GM12878 (cell line): Measurements from ENCODE around the gene SLC25A17. TPM values are rescaled to one million over a fixed set of nuclear protein-coding genes. Genes with fewer than 3 reads are reported as not detected.
"Not testable (repeated sequence)": the region's sequence is repeated elsewhere in the genome, so short reads cannot be mapped to it uniquely, and the experiment has no call there.

Experiments
- ATAC-seq: fragments of 200-7000 bp; cut with Tn5 transposase; 3 replicates; pipeline ENCODE4 v1.9.1; 2020; ENCODE audit warnings: mild to moderate bottlenecking, moderate library complexity
- BruUV-seq: library from RNA; stranded (reverse); fragments of 400-500 nt; replicated peaks from 2 replicates; lab custom pipeline; 2021; lab: Mats Ljungman, UMichigan
- CTCF ChIA-PET: fragments of 300-600 bp; sonication (Branson Sonifier 250); formaldehyde crosslinking; extraction: SDS; loops from one replicate; lab custom pipeline; 2021; ENCODE audit warnings: inconsistent platforms; lab: Yijun Ruan, JAX
- POLR2A ChIA-PET: fragments of 350-600 bp; formaldehyde crosslinking; extraction: SDS; loops from one replicate; lab custom pipeline; 2021; ENCODE audit warnings: inconsistent platforms; lab: Charles Lee
- RAD21 ChIA-PET: fragments of 300-600 bp; sonication (Branson Sonifier 250); formaldehyde crosslinking; loops from one replicate; lab custom pipeline; 2023; ENCODE audit warnings: antibody characterized with exemption; ENCODE audit not compliant: unreplicated experiment; lab: Charles Lee
- SMC1A ChIA-PET: fragments of 300-600 bp; sonication (Branson Sonifier 250); formaldehyde crosslinking; loops from one replicate; lab custom pipeline; 2023; ENCODE audit not compliant: unreplicated experiment, uncharacterized antibody; lab: Charles Lee
- DNase-seq: peaks from one replicate; pipeline ENCODE4 v3.0.0-alpha.2; 2011; ENCODE audit warnings: low read depth, low spot score
- FAIRE-seq: peaks from 3 replicates; lab custom pipeline; 2011; peaks lifted over from hg19 to GRCh38; lab: Jason Lieb, UNC
- H2AFZ ChIP-seq: 2 replicates; pipeline ENCODE4 v1.6.0; 2011; ENCODE audit warnings: low read depth, low read length, control low read depth; ENCODE audit not compliant: control insufficient read depth
- H3K27ac ChIP-seq: 2 replicates; pipeline ENCODE4 v1.5.1; 2011; ENCODE audit warnings: control low read depth; ENCODE audit not compliant: control insufficient read depth, insufficient read depth
- H3K27me3 ChIP-seq, 2 experiments: replicated peaks in 1 of 2; 2 replicates each; pipeline versions ENCODE4 v1.6.0 to v1.6.1; 2011; ENCODE audit warnings: low read length in 1 of 2; ENCODE audit not compliant: control insufficient read depth in 2 of 2, insufficient read depth in 2 of 2
- H3K36me3 ChIP-seq, 2 experiments: 2 replicates each; pipeline ENCODE4 v1.5.1; 2011; ENCODE audit warnings: low read length in 1 of 2; ENCODE audit not compliant: control insufficient read depth in 2 of 2, insufficient read depth in 2 of 2
- H3K4me1 ChIP-seq: 2 replicates; pipeline ENCODE4 v1.6.1; 2011; ENCODE audit warnings: mild to moderate bottlenecking, low read length, moderate library complexity, mixed read lengths; ENCODE audit not compliant: control insufficient read depth, insufficient read depth
- H3K4me2 ChIP-seq: 2 replicates; pipeline ENCODE4 v1.6.0; 2011; ENCODE audit warnings: control low read depth; ENCODE audit not compliant: control insufficient read depth, insufficient read depth
- H3K4me3 ChIP-seq: fragments of 200-600 bp; sonication (generic); 2 replicates; pipeline ENCODE4 v1.5.1; 2016
- H3K79me2 ChIP-seq: 2 replicates; pipeline ENCODE4 v1.6.0; 2011; ENCODE audit warnings: low read length; ENCODE audit not compliant: control insufficient read depth, insufficient read depth
- H3K9ac ChIP-seq: 2 replicates; pipeline ENCODE4 v1.8.0; 2011; ENCODE audit warnings: low read length, control low read depth, mixed read lengths; ENCODE audit not compliant: control insufficient read depth, insufficient read depth
- H3K9me3 ChIP-seq: replicated peaks from 3 replicates; pipeline ENCODE4 v1.5.1; 2011; ENCODE audit warnings: mild to moderate bottlenecking, low read length; ENCODE audit not compliant: control insufficient read depth, insufficient read depth
- H4K20me1 ChIP-seq: 2 replicates; pipeline ENCODE4 v1.6.0; 2011; ENCODE audit not compliant: control insufficient read depth, insufficient read depth
- TAF1 ChIP-seq: IDR thresholded peaks from 2 replicates; pipeline ENCODE4 v1.6.1; 2011; ENCODE audit warnings: mild to moderate bottlenecking, low read depth, low read length, borderline replicate concordance
- WGBS: methylation state at CpG from one replicate; pipeline ENCODE4 v1.1.6; 2016; ENCODE audit warnings: low lambda C conversion rate; ENCODE audit not compliant: insufficient replicate concordance, insufficient coverage; ENCODE audit errors: missing lambda C conversion rate; 5-methylcytosine and 5-hydroxymethylcytosine counted together
- in situ Hi-C: fragments of 300-500 bp; cut with MboI; formaldehyde crosslinking; loops from 9 replicates; pipeline ENCODE4 v1.14.3; 2018; ENCODE audit warnings: mixed read lengths
- intact Hi-C: fragments of 100-400 bp; cut with micrococcal nuclease; formaldehyde crosslinking; loops from one replicate; pipeline ENCODE4 v1.14.2; 2022; ENCODE audit not compliant: unreplicated experiment
- microRNA-seq: library from miRNA; unstranded; fragments of <30 nt; microRNA quantifications from one replicate; pipeline ENCODE4, GENCODE V29; 2018
- polyA plus RNA-seq, 11 experiments: library from polyadenylated mRNA; depleted of rRNA in 4 of 11; unstranded in 6 of 11; stranded (reverse) in 5 of 11; fragments of >200 nt; fragmentation: Nextera tagmentation in 4 of 11; fragmentation: Illumina TruSeq in 1 of 11; extraction: Ambion mirVana in 4 of 11; extraction: Trizol in 1 of 11; gene quantifications; 1 replicate in 1 of 11; 2 replicates in 10 of 11; pipeline versions ENCODE4 v1.2.1 to v1.2.3, GENCODE V29; 2011 to 2016; ENCODE audit warnings: inconsistent platforms in 2 of 11, missing spikeins in 2 of 11, low read depth in 1 of 11
- small RNA-seq: library from RNA; depleted of rRNA; stranded (forward); fragments of <200 nt; gene quantifications from one replicate; pipeline ENCODE3, GENCODE V24; 2014
- total RNA-seq, 4 experiments: library from RNA; depleted of rRNA in 3 of 4; stranded (reverse); fragments of >200 nt in 3 of 4; fragmentation: Illumina TruSeq in 1 of 4; extraction: Trizol in 1 of 4; gene quantifications; 2 replicates each; pipeline versions ENCODE4 v1.2.1 to v1.2.3, GENCODE V29; 2013 to 2021
- TF ChIP-seq, protein P1 (sequence below): fragments of 450-650 bp; IDR thresholded peaks from 2 replicates; pipeline ENCODE4 v1.6.1; 2018; ENCODE audit warnings: mild to moderate bottlenecking, low read depth, moderate library complexity; ENCODE audit not compliant: partially characterized antibody

The SLC25A17 gene
- total and polyA plus RNA-seq, 10 of the 15 experiments (the other 5 are each of a cell fraction or from before 2014, with no cell fraction given), result 37.5 to 113 (median 62.3) TPM

DNA sequence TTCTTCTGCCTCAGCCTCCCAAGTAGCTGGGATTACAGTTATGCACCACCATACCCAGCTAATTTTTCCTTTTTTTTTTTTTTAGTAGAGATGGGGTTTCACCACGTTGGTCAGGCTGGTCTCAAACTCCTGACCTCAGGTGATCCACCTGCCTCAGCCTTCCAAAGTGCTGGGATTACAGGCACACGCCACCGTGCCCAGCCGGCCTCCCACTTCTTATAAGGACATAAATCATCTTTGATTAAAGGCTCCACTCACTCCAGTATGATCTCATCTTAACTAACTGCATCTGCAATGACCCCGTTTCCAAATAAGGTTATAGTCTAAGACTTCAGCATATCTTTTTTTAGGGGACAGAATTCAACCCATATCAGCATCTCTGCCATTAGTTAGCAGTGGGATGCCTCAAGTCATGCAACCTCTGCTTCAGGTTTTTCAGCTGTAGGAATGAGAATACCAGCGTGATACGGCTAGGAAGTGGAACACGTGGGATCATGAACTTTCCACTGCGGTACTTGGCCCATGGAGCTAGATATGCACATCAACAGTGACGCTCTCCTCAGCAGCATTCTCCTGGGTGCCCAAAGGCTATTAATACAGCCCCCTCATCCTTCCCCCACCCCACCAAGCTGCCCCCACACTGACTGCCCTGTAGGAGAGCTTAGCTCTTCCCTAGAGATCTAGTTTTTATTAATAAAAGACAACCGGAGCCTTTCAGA is 98.4 kb downstream of the SLC25A17 start:
- Histone ChIP-seq H3K4me3 (no peak overlapping the region), H3K4me2 (no peak overlapping the region), H3K36me3 (no peaks in the 10 kb centered on the region), H3K79me2 (no peaks in the 10 kb centered on the region), H3K27me3 (no peaks in the 10 kb centered on the region)
- 79% methylated on average over 10 of the region's 11 CpGs for WGBS
- intact Hi-C loops, result no loop called here
- in situ Hi-C loops, result no loop called here
- TF ChIP-seq, protein P1, sequence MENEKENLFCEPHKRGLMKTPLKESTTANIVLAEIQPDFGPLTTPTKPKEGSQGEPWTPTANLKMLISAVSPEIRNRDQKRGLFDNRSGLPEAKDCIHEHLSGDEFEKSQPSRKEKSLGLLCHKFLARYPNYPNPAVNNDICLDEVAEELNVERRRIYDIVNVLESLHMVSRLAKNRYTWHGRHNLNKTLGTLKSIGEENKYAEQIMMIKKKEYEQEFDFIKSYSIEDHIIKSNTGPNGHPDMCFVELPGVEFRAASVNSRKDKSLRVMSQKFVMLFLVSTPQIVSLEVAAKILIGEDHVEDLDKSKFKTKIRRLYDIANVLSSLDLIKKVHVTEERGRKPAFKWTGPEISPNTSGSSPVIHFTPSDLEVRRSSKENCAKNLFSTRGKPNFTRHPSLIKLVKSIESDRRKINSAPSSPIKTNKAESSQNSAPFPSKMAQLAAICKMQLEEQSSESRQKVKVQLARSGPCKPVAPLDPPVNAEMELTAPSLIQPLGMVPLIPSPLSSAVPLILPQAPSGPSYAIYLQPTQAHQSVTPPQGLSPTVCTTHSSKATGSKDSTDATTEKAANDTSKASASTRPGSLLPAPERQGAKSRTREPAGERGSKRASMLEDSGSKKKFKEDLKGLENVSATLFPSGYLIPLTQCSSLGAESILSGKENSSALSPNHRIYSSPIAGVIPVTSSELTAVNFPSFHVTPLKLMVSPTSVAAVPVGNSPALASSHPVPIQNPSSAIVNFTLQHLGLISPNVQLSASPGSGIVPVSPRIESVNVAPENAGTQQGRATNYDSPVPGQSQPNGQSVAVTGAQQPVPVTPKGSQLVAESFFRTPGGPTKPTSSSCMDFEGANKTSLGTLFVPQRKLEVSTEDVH, result no peak
- TF ChIP-seq TAF1, result no peak
- TF ChIP-seq, all 136 proteins: peak for 0
- RAD21 ChIA-PET, result interaction anchor here (0.5 kb wide), 1 partner anchor 517 kb away, joined by 3 read pairs; no protein-coding TSS in a partner anchor
- no peak for DNase-seq
- no peak overlapping the region for H2AFZ ChIP-seq
- no peaks in the 10 kb centered on the region for H3K9me3 ChIP-seq
- no TSS peak for BruUV-seq
- CTCF ChIA-PET, result interaction anchor here (1.5 kb wide), 1 partner anchor 178 kb away, joined by 4 read pairs; no protein-coding TSS in a partner anchor
- H3K9ac ChIP-seq, result no peak overlapping the region
- no peaks in the 10 kb centered on the region for H4K20me1 ChIP-seq
- FAIRE-seq, result no peak
- ATAC-seq, result no peak
- POLR2A ChIA-PET, result no interaction called here
- H3K27ac ChIP-seq, result no peak overlapping the region
- H3K4me1 ChIP-seq, result no peaks in the 10 kb centered on the region
- SMC1A ChIA-PET, result interaction anchor here (0.8 to 1.7 kb wide), 2 partner anchors 13 to 178 kb away, joined by 3 read pairs; no protein-coding TSS in a partner anchor

DNA sequence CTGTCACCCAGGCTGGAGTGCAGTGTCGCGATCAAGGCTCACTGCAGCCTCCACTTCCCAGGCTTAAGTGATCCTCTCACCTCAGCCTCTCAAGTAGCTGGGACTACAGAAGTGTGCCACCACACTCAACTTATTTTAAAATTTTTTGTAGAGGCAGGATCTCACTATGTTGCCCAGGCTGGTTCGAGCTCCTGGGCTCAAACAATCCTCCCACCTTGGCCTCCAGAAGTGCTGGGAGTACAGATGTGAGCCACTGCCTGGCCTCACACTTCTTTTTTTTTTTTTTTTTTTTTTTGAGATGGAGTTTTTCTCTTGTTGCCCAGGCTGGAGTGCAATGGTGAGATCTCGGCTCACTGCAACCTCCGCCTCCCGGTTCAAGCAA is 99.0 kb downstream of the SLC25A17 start:
- H3K9me3 ChIP-seq, intact Hi-C loops, H3K79me2 ChIP-seq, DNase-seq, H4K20me1 ChIP-seq, H3K4me1 ChIP-seq, H3K9ac ChIP-seq, POLR2A ChIA-PET, FAIRE-seq, in situ Hi-C loops, H3K4me3 ChIP-seq, H3K27me3 ChIP-seq, SMC1A ChIA-PET, ATAC-seq, H3K27ac ChIP-seq, H2AFZ ChIP-seq, H3K36me3 ChIP-seq, BruUV-seq, H3K4me2 ChIP-seq: not testable (repeated sequence)
- whole genome bisulfite sequencing, result 64% methylated on average over 3 of the region's 6 CpGs
- ChIA-PET RAD21 (interaction anchor here (0.7 kb wide), 1 partner anchor 254 kb away, joined by 4 read pairs; no protein-coding TSS in a partner anchor), CTCF (interaction anchor here (1.5 kb wide), 1 partner anchor 179 kb away, joined by 4 read pairs; no protein-coding TSS in a partner anchor)

Small RNA genes within 50 kb of the gene (microRNA-seq; reads per million reads assigned to microRNA genes)
- gene MIR4766, result 6.8 reads per million, percentile 36 among the genes with 10 or more reads in this experiment

Small RNA genes within 50 kb of the gene (small RNA-seq; reads per million reads assigned to genes)
- not detected for gene JTBP1
- gene MIR4766, result 0.82 reads per million, percentile 25 among the genes with 10 or more reads in this experiment

Other genes with a start within 250 kb of the SLC25A17 start
- 27.2 and 27.5 TPM in 2 replicates for gene MRTFA, start 182.6 kb downstream of the SLC25A17 start, total RNA-seq (2014; rRNA removed)
- 9.5 and 11.3 TPM in 2 replicates for gene MRTFA, start 182.6 kb downstream of the SLC25A17 start, total RNA-seq (2014; rRNA removed; fragmentation: Illumina TruSeq; extraction: Trizol)
- gene MRTFA, start 182.6 kb downstream of the SLC25A17 start, total RNA-seq (2021), result 58.6 and 63.9 TPM in 2 replicates
- gene MRTFA, start 182.6 kb downstream of the SLC25A17 start, polyA plus RNA-seq (2011; rRNA removed), result 4.1 and 4.3 TPM in 2 replicates
- gene MRTFA, start 182.6 kb downstream of the SLC25A17 start, polyA plus RNA-seq (2014; fragmentation: Illumina TruSeq; extraction: Trizol), result 14.1 and 17.0 TPM in 2 replicates
- gene MRTFA, start 182.6 kb downstream of the SLC25A17 start, polyA plus RNA-seq (2014; fragmentation: Nextera tagmentation; extraction: Ambion mirVana), result 1 to 10 TPM; 2.0 to 2.6 TPM
- gene MRTFA, start 182.6 kb downstream of the SLC25A17 start, polyA plus RNA-seq (2014; rRNA removed), result 18.9 and 25.9 TPM in 2 replicates
- gene MRTFA, start 182.6 kb downstream of the SLC25A17 start, polyA plus RNA-seq (2016; fragmentation: Nextera tagmentation; extraction: Ambion mirVana), result 10 to 100 TPM; 29.1 to 29.6 TPM
- gene MCHR1, start 139.9 kb downstream of the SLC25A17 start, total RNA-seq (2014; rRNA removed), result not detected in 2 replicates
- not detected in 2 replicates for gene MCHR1, start 139.9 kb downstream of the SLC25A17 start, total RNA-seq (2014; rRNA removed; fragmentation: Illumina TruSeq; extraction: Trizol)
- gene MCHR1, start 139.9 kb downstream of the SLC25A17 start, total RNA-seq (2021), result not detected in 2 replicates
- not detected in 2 replicates for gene MCHR1, start 139.9 kb downstream of the SLC25A17 start, polyA plus RNA-seq (2011; rRNA removed)
- not detected in 2 replicates for gene MCHR1, start 139.9 kb downstream of the SLC25A17 start, polyA plus RNA-seq (2014; fragmentation: Illumina TruSeq; extraction: Trizol)
- gene MCHR1, start 139.9 kb downstream of the SLC25A17 start, polyA plus RNA-seq (2014; fragmentation: Nextera tagmentation; extraction: Ambion mirVana), result not detected
- gene MCHR1, start 139.9 kb downstream of the SLC25A17 start, polyA plus RNA-seq (2014; rRNA removed), result not detected in 2 replicates
- not detected for gene MCHR1, start 139.9 kb downstream of the SLC25A17 start, polyA plus RNA-seq (2016; fragmentation: Nextera tagmentation; extraction: Ambion mirVana)
- 118 and 141 TPM in 2 replicates for gene ST13, start 37.3 kb upstream of the SLC25A17 start, total RNA-seq (2014; rRNA removed)
- 283 and 286 TPM in 2 replicates for gene ST13, start 37.3 kb upstream of the SLC25A17 start, total RNA-seq (2014; rRNA removed; fragmentation: Illumina TruSeq; extraction: Trizol)
- gene ST13, start 37.3 kb upstream of the SLC25A17 start, total RNA-seq (2021), result 181 and 183 TPM in 2 replicates
- gene ST13, start 37.3 kb upstream of the SLC25A17 start, polyA plus RNA-seq (2011; rRNA removed), result 182 and 258 TPM in 2 replicates
- gene ST13, start 37.3 kb upstream of the SLC25A17 start, polyA plus RNA-seq (2014; fragmentation: Illumina TruSeq; extraction: Trizol), result 215 and 302 TPM in 2 replicates
- 10 to 100 TPM; 52.5 to 86.9 TPM for gene ST13, start 37.3 kb upstream of the SLC25A17 start, polyA plus RNA-seq (2014; fragmentation: Nextera tagmentation; extraction: Ambion mirVana)
- 126 and 137 TPM in 2 replicates for gene ST13, start 37.3 kb upstream of the SLC25A17 start, polyA plus RNA-seq (2014; rRNA removed)
- 100 to 1,000 TPM; 227 TPM for gene ST13, start 37.3 kb upstream of the SLC25A17 start, polyA plus RNA-seq (2016; fragmentation: Nextera tagmentation; extraction: Ambion mirVana)
- gene XPNPEP3, start 37.8 kb upstream of the SLC25A17 start, total RNA-seq (2014; rRNA removed), result 9.1 and 9.3 TPM in 2 replicates
- 10.4 and 12.1 TPM in 2 replicates for gene XPNPEP3, start 37.8 kb upstream of the SLC25A17 start, total RNA-seq (2014; rRNA removed; fragmentation: Illumina TruSeq; extraction: Trizol)
- gene XPNPEP3, start 37.8 kb upstream of the SLC25A17 start, total RNA-seq (2021), result 18.3 and 19.9 TPM in 2 replicates
- 14.6 and 16.1 TPM in 2 replicates for gene XPNPEP3, start 37.8 kb upstream of the SLC25A17 start, polyA plus RNA-seq (2011; rRNA removed)
- gene XPNPEP3, start 37.8 kb upstream of the SLC25A17 start, polyA plus RNA-seq (2014; fragmentation: Illumina TruSeq; extraction: Trizol), result 9.5 and 10.2 TPM in 2 replicates
- 1 to 10 TPM; 6.7 to 7.5 TPM for gene XPNPEP3, start 37.8 kb upstream of the SLC25A17 start, polyA plus RNA-seq (2014; fragmentation: Nextera tagmentation; extraction: Ambion mirVana)
- 9.8 and 12.8 TPM in 2 replicates for gene XPNPEP3, start 37.8 kb upstream of the SLC25A17 start, polyA plus RNA-seq (2014; rRNA removed)
- gene XPNPEP3, start 37.8 kb upstream of the SLC25A17 start, polyA plus RNA-seq (2016; fragmentation: Nextera tagmentation; extraction: Ambion mirVana), result 10 to 100 TPM; 11.3 to 12.0 TPM
- gene DNAJB7, start 42.8 kb upstream of the SLC25A17 start, total RNA-seq (2014; rRNA removed), result not detected in 2 replicates
- not detected in 2 replicates for gene DNAJB7, start 42.8 kb upstream of the SLC25A17 start, total RNA-seq (2014; rRNA removed; fragmentation: Illumina TruSeq; extraction: Trizol)
- not detected in 2 replicates for gene DNAJB7, start 42.8 kb upstream of the SLC25A17 start, total RNA-seq (2021)
- gene DNAJB7, start 42.8 kb upstream of the SLC25A17 start, polyA plus RNA-seq (2011; rRNA removed), result not detected in 2 replicates
- gene DNAJB7, start 42.8 kb upstream of the SLC25A17 start, polyA plus RNA-seq (2014; fragmentation: Illumina TruSeq; extraction: Trizol), result not detected in 2 replicates
- under 1 TPM; 0.03 to 0.04 TPM for gene DNAJB7, start 42.8 kb upstream of the SLC25A17 start, polyA plus RNA-seq (2014; fragmentation: Nextera tagmentation; extraction: Ambion mirVana)
- gene DNAJB7, start 42.8 kb upstream of the SLC25A17 start, polyA plus RNA-seq (2014; rRNA removed), result not detected in 2 replicates
- under 1 TPM; 0.54 to 0.70 TPM for gene DNAJB7, start 42.8 kb upstream of the SLC25A17 start, polyA plus RNA-seq (2016; fragmentation: Nextera tagmentation; extraction: Ambion mirVana)
- 114 and 117 TPM in 2 replicates for gene RBX1, start 132.0 kb upstream of the SLC25A17 start, total RNA-seq (2014; rRNA removed)
- 71.2 and 79.4 TPM in 2 replicates for gene RBX1, start 132.0 kb upstream of the SLC25A17 start, total RNA-seq (2014; rRNA removed; fragmentation: Illumina TruSeq; extraction: Trizol)
- 87.9 and 91.1 TPM in 2 replicates for gene RBX1, start 132.0 kb upstream of the SLC25A17 start, total RNA-seq (2021)
- 203 and 251 TPM in 2 replicates for gene RBX1, start 132.0 kb upstream of the SLC25A17 start, polyA plus RNA-seq (2011; rRNA removed)
- 110 TPM in 2 replicates for gene RBX1, start 132.0 kb upstream of the SLC25A17 start, polyA plus RNA-seq (2014; fragmentation: Illumina TruSeq; extraction: Trizol)
- gene RBX1, start 132.0 kb upstream of the SLC25A17 start, polyA plus RNA-seq (2014; fragmentation: Nextera tagmentation; extraction: Ambion mirVana), result 100 to 1,000 TPM; 449 to 468 TPM
- gene RBX1, start 132.0 kb upstream of the SLC25A17 start, polyA plus RNA-seq (2014; rRNA removed), result 142 and 164 TPM in 2 replicates
- 100 to 1,000 TPM; 391 to 402 TPM for gene RBX1, start 132.0 kb upstream of the SLC25A17 start, polyA plus RNA-seq (2016; fragmentation: Nextera tagmentation; extraction: Ambion mirVana)